Measurements from ENCODE around the gene ANGPTL2.
"Not testable (repeated sequence)": the region's sequence is repeated elsewhere in the genome, so short reads cannot be mapped to it uniquely, and the experiment has no call there.

ANGPTL2 gene

GRCh38 chr9:127154390-127155191 lies 32.2 kb upstream of the ANGPTL2 start:
- DNase-seq (ENCODE audit: low spot score): no peak

GRCh38 chr9:127154003-127154389 lies 31.6 kb upstream of the ANGPTL2 start:
- DNase-seq (ENCODE audit: low spot score): no peak

DNA sequence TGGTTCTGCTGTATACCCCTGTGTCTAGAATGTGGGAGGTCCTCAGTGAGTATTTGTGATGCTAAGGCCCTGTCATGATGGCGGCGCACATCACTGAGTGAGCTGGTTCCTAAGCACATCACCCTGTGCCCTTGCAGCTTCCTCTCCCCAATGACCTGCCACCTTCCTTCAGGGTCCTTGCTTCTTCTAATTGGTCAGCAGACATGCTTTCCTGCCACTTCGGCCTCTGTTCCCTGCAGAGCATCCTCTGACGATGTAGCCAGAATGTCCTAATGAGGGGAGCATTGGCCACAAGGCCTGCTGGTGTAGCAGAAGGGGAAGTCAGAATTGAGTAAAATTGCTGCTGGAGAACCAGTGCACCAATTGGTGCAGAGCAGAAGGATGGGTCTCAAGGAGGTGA lies 31.1 kb upstream of the ANGPTL2 start:
- DNase-seq (ENCODE audit: low spot score): no peak

DNA sequence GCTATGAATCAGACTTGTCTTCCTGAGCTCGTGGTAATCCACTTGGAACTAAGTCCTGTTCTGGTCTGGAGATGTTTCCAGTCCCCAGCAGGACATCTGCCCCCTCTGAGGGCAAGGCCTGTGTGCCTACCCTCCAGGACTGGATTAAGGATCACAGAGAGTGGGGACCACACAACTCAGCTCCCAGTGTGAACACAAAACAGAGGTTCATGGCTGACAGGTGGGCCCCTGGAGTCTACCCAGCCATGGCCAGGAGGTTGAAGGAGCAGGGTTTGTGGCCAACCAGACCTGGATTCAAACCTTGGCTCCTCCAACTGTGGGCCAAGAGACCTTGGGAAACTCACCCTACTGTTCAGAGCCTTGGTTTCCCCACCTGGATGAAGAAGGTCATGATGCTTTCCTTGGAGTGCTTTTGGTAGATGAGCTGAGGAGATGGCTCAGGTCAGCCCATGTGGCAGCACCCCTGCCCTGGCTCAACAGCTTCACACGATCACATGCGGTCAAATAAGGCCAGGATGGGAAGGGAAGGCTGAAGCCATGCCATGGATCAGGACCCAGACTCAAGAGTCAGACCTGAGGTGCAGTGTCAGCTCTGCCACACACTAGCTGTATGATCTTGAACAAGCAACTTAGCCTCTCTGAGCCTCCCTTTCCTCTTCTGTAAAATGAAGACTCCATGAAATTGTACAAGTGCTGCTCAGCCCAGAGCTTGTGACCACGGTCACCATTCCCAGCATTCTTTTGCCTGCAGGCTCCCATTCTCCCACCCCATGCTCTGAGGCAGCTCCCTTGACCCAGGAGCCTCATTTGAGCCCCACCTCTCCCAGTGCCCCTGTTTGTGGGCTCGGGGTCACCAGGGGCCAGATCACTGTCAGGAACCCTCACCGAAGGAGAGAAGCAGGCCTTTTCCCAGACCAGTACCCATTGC lies 27.3 kb upstream of the ANGPTL2 start:
- DNase-seq (ENCODE audit: low spot score): no peak

DNA sequence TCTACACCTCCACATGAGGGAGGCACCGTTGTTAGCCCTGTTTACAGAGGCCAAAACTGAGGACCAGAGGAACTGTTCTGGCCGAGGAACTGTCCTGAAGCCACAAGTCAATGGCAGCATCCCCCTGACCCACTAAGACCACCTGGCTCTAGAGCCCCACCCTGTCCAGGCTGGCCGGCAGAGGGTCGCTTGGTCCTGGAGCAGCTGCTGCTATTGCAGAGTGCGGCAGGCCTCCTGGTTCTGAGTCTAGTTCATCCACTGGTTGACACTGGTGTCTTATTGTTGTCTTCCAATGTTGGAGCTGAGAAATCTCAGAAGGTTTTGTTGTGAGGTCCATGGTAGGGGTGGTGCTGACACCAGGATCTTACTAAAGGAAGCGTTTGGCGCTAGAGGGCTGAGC lies 26.6 kb upstream of the ANGPTL2 start:
- DNase-seq (ENCODE audit: low spot score): no peak

GRCh38 chr9:127148014-127148413 lies 25.6 kb upstream of the ANGPTL2 start:
- no peak for DNase-seq (ENCODE audit: low spot score)

DNA sequence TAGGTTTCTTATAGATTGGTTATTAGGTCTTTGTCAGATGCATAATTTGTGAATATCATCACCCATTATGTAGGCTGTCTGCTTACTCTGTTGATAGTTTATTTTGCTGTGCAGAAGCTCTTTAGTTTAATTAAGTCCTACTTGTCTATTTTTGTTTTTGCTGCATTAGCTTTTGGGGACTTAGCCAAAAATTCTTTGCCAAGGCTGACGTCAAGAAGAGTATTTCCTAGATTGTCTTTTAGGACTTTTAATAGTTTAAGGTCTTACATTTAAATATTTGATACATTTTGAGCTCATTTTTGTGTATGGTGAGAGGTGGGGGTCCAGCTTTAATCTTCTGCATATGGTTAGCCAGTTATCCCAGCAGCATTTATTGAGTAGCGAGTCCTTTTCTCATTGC lies 24.8 kb upstream of the ANGPTL2 start:
- DNase-seq (ENCODE audit: low spot score): no peak

DNA sequence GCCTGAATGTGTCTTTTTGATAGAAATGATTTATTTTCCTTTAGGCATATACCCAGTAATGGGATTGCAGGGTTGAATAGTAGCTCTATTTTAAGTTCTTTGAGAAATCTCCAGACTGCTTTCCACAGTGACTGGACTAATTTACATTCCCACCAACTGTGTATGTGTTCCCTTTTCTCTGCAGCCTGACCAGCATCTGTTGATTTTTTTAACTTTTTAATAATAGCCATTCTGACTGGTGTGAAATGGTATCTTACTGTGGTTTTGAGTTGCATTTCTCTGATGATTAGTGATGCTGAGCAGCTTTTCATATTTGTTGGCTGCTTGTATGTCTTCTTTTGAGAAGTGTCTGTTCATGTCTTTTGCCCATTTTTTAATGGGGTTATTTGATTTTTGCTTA lies 24.4 kb upstream of the ANGPTL2 start:
- DNase-seq (ENCODE audit: low spot score): not testable (repeated sequence)

DNA sequence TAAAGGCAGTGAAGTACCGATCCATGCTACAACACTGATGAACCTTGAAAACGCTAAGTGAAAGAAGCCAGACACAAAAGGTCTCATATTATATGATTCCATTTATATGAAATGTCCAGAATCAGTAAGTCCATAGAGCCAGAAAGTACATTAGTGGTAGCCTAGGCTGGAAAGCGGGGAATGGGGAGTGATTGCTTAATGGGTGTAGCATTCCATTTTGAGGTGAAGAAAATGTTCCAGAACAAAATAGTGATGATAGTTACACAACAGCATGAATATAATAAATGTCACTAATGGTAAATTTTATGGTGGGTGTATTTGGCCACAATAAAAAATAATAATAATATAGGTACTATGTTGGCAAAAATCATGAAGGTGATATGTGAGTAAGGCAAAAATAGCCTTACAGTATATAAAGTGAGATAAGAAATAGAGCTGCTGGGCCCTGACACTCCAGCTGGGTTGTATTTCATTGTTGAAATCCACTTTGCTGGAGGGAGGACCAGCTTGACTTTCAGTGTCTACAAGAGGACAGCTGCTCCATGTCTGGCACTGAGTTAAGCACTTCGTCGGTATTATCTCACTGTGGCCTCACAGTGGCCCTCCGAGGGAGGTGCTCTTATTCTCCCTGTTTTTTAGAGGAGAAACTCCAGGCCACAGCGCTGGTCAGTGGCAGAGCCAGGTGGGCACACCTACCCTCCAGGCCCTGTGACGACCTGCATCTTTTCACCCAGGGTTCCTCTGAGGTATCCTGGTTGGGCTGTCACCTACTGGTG lies 22.4 kb upstream of the ANGPTL2 start:
- DNase-seq (ENCODE audit: low spot score): no peak

- DNase-seq (ENCODE audit: low spot score): no peak
Measured at GRCh38 chr9:127143920-127144465, 21.6 kb upstream of the ANGPTL2 start.

DNA sequence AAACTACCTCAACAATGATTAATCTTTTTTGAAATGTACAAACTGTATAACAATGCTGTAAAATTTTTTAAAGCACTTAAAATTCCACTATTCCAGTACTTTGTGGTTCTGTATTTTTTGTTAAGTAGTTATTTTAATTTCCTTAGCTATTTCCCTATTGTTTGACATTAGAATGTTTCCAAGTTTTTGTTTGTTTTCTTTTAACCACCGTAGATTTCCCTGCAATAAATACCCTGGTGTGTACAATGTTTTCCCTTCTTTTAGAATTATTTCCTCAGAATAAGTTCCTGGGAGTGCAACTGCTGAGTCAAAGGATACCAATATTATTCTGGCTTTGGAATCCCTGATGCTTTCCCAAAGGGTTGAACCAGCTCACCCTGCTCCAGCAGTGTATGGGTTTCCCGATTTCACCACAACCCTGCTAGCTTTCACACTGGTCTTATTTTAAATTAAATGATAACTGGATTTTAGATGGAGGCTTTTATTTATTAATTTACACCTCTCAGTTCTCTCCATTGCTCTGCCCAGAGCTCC lies 20.6 kb upstream of the ANGPTL2 start:
- DNase-seq (ENCODE audit: low spot score): no peak

- no peak for DNase-seq (ENCODE audit: low spot score)
Measured at GRCh38 chr9:127142291-127142690, 19.9 kb upstream of the ANGPTL2 start.

- DNase-seq (ENCODE audit: low spot score): no peak
Measured at GRCh38 chr9:127140842-127141675, 18.6 kb upstream of the ANGPTL2 start.

GRCh38 chr9:127140181-127140580 lies 17.7 kb upstream of the ANGPTL2 start:
- no peak for DNase-seq (ENCODE audit: low spot score)

DNA sequence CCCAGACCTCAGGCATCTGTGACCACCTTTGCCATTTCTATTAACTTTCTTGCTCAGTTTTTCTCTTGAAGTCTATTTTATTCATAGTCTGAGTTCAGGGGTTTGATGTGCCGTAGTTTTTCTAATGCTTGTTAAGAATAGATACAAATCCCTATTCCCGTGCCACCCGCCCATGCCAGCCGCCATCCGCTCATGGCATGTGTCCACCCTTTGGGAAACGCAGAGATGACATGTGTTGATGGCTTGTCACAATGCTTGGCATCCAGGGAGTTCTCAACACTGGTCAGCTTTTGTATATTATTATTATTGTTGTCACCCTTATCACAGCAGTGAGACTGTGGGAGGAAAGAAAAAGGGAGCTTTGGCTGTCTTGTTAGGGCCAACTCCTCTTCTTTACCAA lies 17.3 kb upstream of the ANGPTL2 start:
- DNase-seq (ENCODE audit: low spot score): no peak

DNA sequence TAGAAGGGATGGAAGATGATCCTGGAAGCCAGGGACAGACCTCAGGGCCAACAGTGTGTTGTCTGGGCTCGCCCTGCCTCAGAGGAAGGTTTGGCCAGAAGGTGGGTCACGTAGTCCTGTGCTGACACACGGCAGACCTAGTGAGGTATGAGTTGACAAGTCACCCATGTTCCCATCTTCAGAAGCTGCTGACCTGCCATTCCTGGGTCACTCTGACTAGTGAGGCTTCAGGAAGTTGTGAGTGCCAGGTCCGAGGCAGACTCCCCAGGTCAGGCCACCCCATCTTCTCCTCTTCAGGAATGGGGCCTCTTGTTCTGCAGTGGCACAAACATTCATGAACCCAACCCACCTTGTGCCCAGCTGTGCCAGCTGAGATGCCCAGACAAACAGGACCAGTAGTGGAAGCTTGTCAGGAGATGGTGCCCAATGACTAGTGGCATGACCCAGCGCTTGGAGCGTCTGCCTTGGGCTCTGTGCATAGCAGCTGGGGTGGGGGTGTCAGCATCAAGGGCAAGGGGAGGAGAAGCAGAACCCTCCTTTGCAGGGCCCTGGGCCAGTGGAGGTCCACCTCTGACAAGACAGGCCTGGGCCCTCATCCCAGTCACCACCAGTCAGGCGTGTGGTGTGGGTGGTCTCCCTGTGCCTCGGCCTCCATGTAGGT lies 16.8 kb upstream of the ANGPTL2 start:
- no peak for DNase-seq (ENCODE audit: low spot score)

DNA sequence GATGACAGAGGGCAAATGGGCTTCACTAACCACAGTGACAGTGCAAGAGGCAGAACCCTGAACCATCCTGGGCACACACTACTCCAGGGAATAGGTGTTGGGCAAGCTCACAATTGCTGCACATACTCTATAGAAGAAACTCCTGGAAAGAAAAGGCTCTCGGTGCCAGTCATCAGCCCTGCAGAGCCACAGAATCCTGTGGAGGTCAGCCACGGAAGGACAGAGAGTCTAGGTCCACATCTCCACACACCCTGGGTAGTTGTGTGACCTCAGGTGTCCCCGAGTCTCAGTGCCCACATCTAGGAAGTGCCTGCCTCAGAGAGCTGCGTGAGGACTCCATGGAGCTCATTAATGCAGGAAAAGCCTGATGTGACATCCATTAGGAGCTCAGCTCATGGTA lies 16.0 kb upstream of the ANGPTL2 start:
- DNase-seq (ENCODE audit: low spot score): no peak

DNA sequence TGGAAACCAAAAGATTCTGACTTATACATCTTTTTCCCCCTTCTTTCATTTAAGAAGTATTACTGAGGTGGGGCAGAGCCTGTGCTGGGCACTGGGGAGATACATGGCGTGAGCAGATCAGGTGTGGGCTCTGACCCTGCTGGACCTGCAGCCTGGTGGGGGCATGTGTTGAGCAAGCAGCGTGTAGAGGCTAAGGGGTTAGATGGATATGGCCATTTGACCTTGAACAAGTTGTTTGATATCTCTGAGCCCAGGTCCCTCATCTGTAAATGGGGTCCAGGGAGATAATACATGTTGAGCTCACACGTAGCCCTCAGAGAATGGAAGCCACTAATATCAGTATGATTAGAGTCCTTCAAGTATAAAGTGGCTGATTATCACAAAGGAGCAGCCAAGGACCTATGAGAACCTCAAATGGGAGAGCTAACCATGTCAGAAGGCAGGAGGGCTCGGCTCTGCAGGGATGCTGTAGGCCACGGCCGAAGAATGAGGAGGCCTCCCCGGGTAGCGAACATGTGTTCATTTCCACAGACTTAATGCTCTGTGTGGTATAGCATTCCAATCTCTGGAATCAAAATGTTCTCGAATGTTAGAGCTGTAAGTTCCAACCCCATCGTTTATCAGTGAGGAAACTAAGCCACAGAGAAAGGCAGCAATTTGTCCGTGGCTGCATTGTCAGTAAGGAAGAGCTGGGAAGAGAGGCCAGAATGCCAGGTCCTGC lies 15.4 kb upstream of the ANGPTL2 start:
- no peak for DNase-seq (ENCODE audit: low spot score)

- DNase-seq (ENCODE audit: low spot score): no peak
Measured at GRCh38 chr9:127136880-127137639, 14.6 kb upstream of the ANGPTL2 start.

All from COLO829 (cell line).